Measurements from ENCODE around the gene GABARAPL1.
"Not testable (repeated sequence)": the region's sequence is repeated elsewhere in the genome, so short reads cannot be mapped to it uniquely, and the experiment has no call there.

GABARAPL1 gene

GRCh38 chr12:10197879-10198278 is 14.8 kb upstream of the GABARAPL1 start:
- no peak overlapping the region for H3K4me3 ChIP-seq (ENCODE audit: low read depth in 1 of 2, low read length in 2 of 2)
- H3K27me3 ChIP-seq (ENCODE audit: control insufficient read depth in 1 of 2, insufficient read depth in 2 of 2, low read length in 2 of 2) = no peaks in the 10 kb centered on the region
- H3K9ac ChIP-seq (ENCODE audit: low read depth in 1 of 2, low read length in 2 of 2) = no peak overlapping the region
- no peak overlapping the region for H3K27ac ChIP-seq (ENCODE audit: low read depth, low read length)
- no peaks in the 10 kb centered on the region for H3K9me3 ChIP-seq (ENCODE audit: control insufficient read depth in 1 of 2, low read length in 2 of 2)
- H3K36me3 ChIP-seq (ENCODE audit: control insufficient read depth in 1 of 2, insufficient read depth in 2 of 2, low read length in 2 of 2) = no peaks in the 10 kb centered on the region
- H3K4me1 ChIP-seq (ENCODE audit: control insufficient read depth in 1 of 2, insufficient read depth in 2 of 2, low read length in 2 of 2) = no peaks in the 10 kb centered on the region

- H3K9me3 ChIP-seq (ENCODE audit: control insufficient read depth in 1 of 2, low read length in 2 of 2); H3K4me3 ChIP-seq (ENCODE audit: low read depth in 1 of 2, low read length in 2 of 2); H3K9ac ChIP-seq (ENCODE audit: low read depth in 1 of 2, low read length in 2 of 2): not testable (repeated sequence)
These were observed 8.2 kb upstream of the GABARAPL1 start for GRCh38 chr12:10204495-10204894.

GRCh38 chr12:10205220-10205807 is 7.4 kb upstream of the GABARAPL1 start:
- Histone ChIP-seq H3K4me3 (ENCODE audit: low read depth in 1 of 2, low read length in 2 of 2) (no peak overlapping the region), H3K4me1 (ENCODE audit: control insufficient read depth in 1 of 2, insufficient read depth in 2 of 2, low read length in 2 of 2) (no peaks in the 10 kb centered on the region), H3K27ac (ENCODE audit: low read depth, low read length) (no peak overlapping the region), H3K36me3 (ENCODE audit: control insufficient read depth in 1 of 2, insufficient read depth in 2 of 2, low read length in 2 of 2) (no peaks in the 10 kb centered on the region), H3K9ac (ENCODE audit: low read depth in 1 of 2, low read length in 2 of 2) (no peak overlapping the region), H3K27me3 (ENCODE audit: control insufficient read depth in 1 of 2, insufficient read depth in 2 of 2, low read length in 2 of 2) (no peaks in the 10 kb centered on the region), H3K9me3 (ENCODE audit: control insufficient read depth in 1 of 2, low read length in 2 of 2) (no peaks in the 10 kb centered on the region)

More at GRCh38 chr12:10204495-10204894, 8.2 kb upstream of the GABARAPL1 start:
- not testable (repeated sequence) for H3K27ac ChIP-seq (ENCODE audit: low read depth, low read length); H3K36me3 ChIP-seq (ENCODE audit: control insufficient read depth in 1 of 2, insufficient read depth in 2 of 2, low read length in 2 of 2); H3K27me3 ChIP-seq (ENCODE audit: control insufficient read depth in 1 of 2, insufficient read depth in 2 of 2, low read length in 2 of 2); H3K4me1 ChIP-seq (ENCODE audit: control insufficient read depth in 1 of 2, insufficient read depth in 2 of 2, low read length in 2 of 2)

- no peaks in the 10 kb centered on the region for H3K4me1 ChIP-seq (ENCODE audit: control insufficient read depth in 1 of 2, insufficient read depth in 2 of 2, low read length in 2 of 2)
- H3K27ac ChIP-seq (ENCODE audit: low read depth, low read length) = no peak overlapping the region
- no peaks in the 10 kb centered on the region for H3K36me3 ChIP-seq (ENCODE audit: control insufficient read depth in 1 of 2, insufficient read depth in 2 of 2, low read length in 2 of 2)
- no peaks in the 10 kb centered on the region for H3K9me3 ChIP-seq (ENCODE audit: control insufficient read depth in 1 of 2, low read length in 2 of 2)
- H3K9ac ChIP-seq (ENCODE audit: low read depth in 1 of 2, low read length in 2 of 2) = no peak overlapping the region
- H3K4me3 ChIP-seq (ENCODE audit: low read depth in 1 of 2, low read length in 2 of 2) = no peak overlapping the region
- H3K27me3 ChIP-seq (ENCODE audit: control insufficient read depth in 1 of 2, insufficient read depth in 2 of 2, low read length in 2 of 2) = no peaks in the 10 kb centered on the region
These were observed 5.5 kb upstream of the GABARAPL1 start for GRCh38 chr12:10207136-10207535.

- H3K4me3 ChIP-seq (ENCODE audit: low read depth in 1 of 2, low read length in 2 of 2) = no peak overlapping the region
- no peaks in the 10 kb centered on the region for H3K9me3 ChIP-seq (ENCODE audit: control insufficient read depth in 1 of 2, low read length in 2 of 2)
- H3K36me3 ChIP-seq (ENCODE audit: control insufficient read depth in 1 of 2, insufficient read depth in 2 of 2, low read length in 2 of 2) = no peaks in the 10 kb centered on the region
- peaks cover 12% of the 10 kb centered on the region in 2 donors for H3K4me1 ChIP-seq (ENCODE audit: control insufficient read depth in 1 of 2, insufficient read depth in 2 of 2, low read length in 2 of 2)
- H3K9ac ChIP-seq (ENCODE audit: low read depth in 1 of 2, low read length in 2 of 2) = no peak overlapping the region
- H3K27me3 ChIP-seq (ENCODE audit: control insufficient read depth in 1 of 2, insufficient read depth in 2 of 2, low read length in 2 of 2) = no peaks in the 10 kb centered on the region
- H3K27ac ChIP-seq (ENCODE audit: low read depth, low read length) = no peak overlapping the region
These were observed 2.5 kb upstream of the GABARAPL1 start for GRCh38 chr12:10210225-10210624.

- Histone ChIP-seq H3K36me3 (ENCODE audit: control insufficient read depth in 1 of 2, insufficient read depth in 2 of 2, low read length in 2 of 2) (no peaks in the 10 kb centered on the region), H3K4me3 (ENCODE audit: low read depth in 1 of 2, low read length in 2 of 2) (no peak overlapping the region), H3K4me1 (ENCODE audit: control insufficient read depth in 1 of 2, insufficient read depth in 2 of 2, low read length in 2 of 2) (peaks cover 12 to 15% of the 10 kb centered on the region in 2 donors), H3K27ac (ENCODE audit: low read depth, low read length) (no peak overlapping the region), H3K27me3 (ENCODE audit: control insufficient read depth in 1 of 2, insufficient read depth in 2 of 2, low read length in 2 of 2) (no peaks in the 10 kb centered on the region), H3K9ac (ENCODE audit: low read depth in 1 of 2, low read length in 2 of 2) (no peak overlapping the region), H3K9me3 (ENCODE audit: control insufficient read depth in 1 of 2, low read length in 2 of 2) (no peaks in the 10 kb centered on the region)
These were observed 1.4 kb upstream of the GABARAPL1 start for GRCh38 chr12:10211101-10211939.

GRCh38 chr12:10211940-10212738 is 538 bp upstream of the GABARAPL1 start:
- peak overlapping the region; percentile 80 to 90 for H3K9ac ChIP-seq (ENCODE audit: low read depth in 1 of 2, low read length in 2 of 2)
- no peaks in the 10 kb centered on the region for H3K36me3 ChIP-seq (ENCODE audit: control insufficient read depth in 1 of 2, insufficient read depth in 2 of 2, low read length in 2 of 2)
- H3K9me3 ChIP-seq (ENCODE audit: control insufficient read depth in 1 of 2, low read length in 2 of 2) = no peaks in the 10 kb centered on the region
- peak overlapping the region; percentile 72 to 86 for H3K4me3 ChIP-seq (ENCODE audit: low read depth in 1 of 2, low read length in 2 of 2)
- peak overlapping the region; percentile 99 for H3K27ac ChIP-seq (ENCODE audit: low read depth, low read length)
- H3K27me3 ChIP-seq (ENCODE audit: control insufficient read depth in 1 of 2, insufficient read depth in 2 of 2, low read length in 2 of 2) = no peaks in the 10 kb centered on the region
- H3K4me1 ChIP-seq (ENCODE audit: control insufficient read depth in 1 of 2, insufficient read depth in 2 of 2, low read length in 2 of 2) = peaks cover 12 to 15% of the 10 kb centered on the region in 2 donors

- H3K9ac ChIP-seq (ENCODE audit: low read depth in 1 of 2, low read length in 2 of 2) = peak overlapping the region; percentile 65 to 90
- H3K4me3 ChIP-seq (ENCODE audit: low read depth in 1 of 2, low read length in 2 of 2) = peak overlapping the region; percentile 72 to 86
- H3K4me1 ChIP-seq (ENCODE audit: control insufficient read depth in 1 of 2, insufficient read depth in 2 of 2, low read length in 2 of 2) = peaks cover 12 to 15% of the 10 kb centered on the region in 2 donors
- H3K36me3 ChIP-seq (ENCODE audit: control insufficient read depth in 1 of 2, insufficient read depth in 2 of 2, low read length in 2 of 2) = no peaks in the 10 kb centered on the region
- H3K9me3 ChIP-seq (ENCODE audit: control insufficient read depth in 1 of 2, low read length in 2 of 2) = no peaks in the 10 kb centered on the region
- H3K27me3 ChIP-seq (ENCODE audit: control insufficient read depth in 1 of 2, insufficient read depth in 2 of 2, low read length in 2 of 2) = no peaks in the 10 kb centered on the region
- H3K27ac ChIP-seq (ENCODE audit: low read depth, low read length) = peak overlapping the region; percentile 99
These were observed 775 bp downstream of the GABARAPL1 start for GRCh38 chr12:10213168-10214135.

GRCh38 chr12:10214136-10214894 is 1.6 kb downstream of the GABARAPL1 start:
- no peaks in the 10 kb centered on the region for H3K9me3 ChIP-seq (ENCODE audit: control insufficient read depth in 1 of 2, low read length in 2 of 2)
- peaks cover 12 to 15% of the 10 kb centered on the region in 2 donors for H3K4me1 ChIP-seq (ENCODE audit: control insufficient read depth in 1 of 2, insufficient read depth in 2 of 2, low read length in 2 of 2)
- no peaks in the 10 kb centered on the region for H3K36me3 ChIP-seq (ENCODE audit: control insufficient read depth in 1 of 2, insufficient read depth in 2 of 2, low read length in 2 of 2)
- H3K27me3 ChIP-seq (ENCODE audit: control insufficient read depth in 1 of 2, insufficient read depth in 2 of 2, low read length in 2 of 2) = no peaks in the 10 kb centered on the region
- H3K9ac ChIP-seq (ENCODE audit: low read depth in 1 of 2, low read length in 2 of 2) = peak overlapping the region; percentile 65 to 90
- H3K4me3 ChIP-seq (ENCODE audit: low read depth in 1 of 2, low read length in 2 of 2) = peak overlapping the region; percentile 72 to 86
- peak overlapping the region; percentile 99 for H3K27ac ChIP-seq (ENCODE audit: low read depth, low read length)
